Head of caudate nucleus (tissue), 42 donors: ENCODE measurements around the gene CMYA5.
"Not testable (repeated sequence)": the region's sequence is repeated elsewhere in the genome, so short reads cannot be mapped to it uniquely, and the experiment has no call there.

Source experiments
- DNase-seq, 42 donors: peaks; one replicate each; pipeline versions ENCODE4 v3.0.0 to v3.0.0-alpha.2; 2020 to 2021; ENCODE audit warnings: mixed read lengths in 7 of 42
- intact Hi-C: fragments of 100-400 bp; cut with DNase I; formaldehyde crosslinking; loops from one replicate; pipeline ENCODE4 v1.15.0; 2022

The CMYA5 gene

GRCh38 chr5:79699763-79700400 lies 10.2 kb downstream of the CMYA5 start:
- no peak for DNase-seq
- intact Hi-C loops = no loop called here

- intact Hi-C loops = no loop called here
- DNase-seq = peak in 20 of 42 donors; percentile 8 to 62 (median 30)
Measured at GRCh38 chr5:79702606-79703380, 13.2 kb downstream of the CMYA5 start.

GRCh38 chr5:79703381-79703645 lies 13.7 kb downstream of the CMYA5 start:
- intact Hi-C loops = no loop called here
- DNase-seq = no peak

- DNase-seq = no peak
- intact Hi-C loops = no loop called here
Measured at GRCh38 chr5:79704553-79704952, 14.9 kb downstream of the CMYA5 start.

GRCh38 chr5:79705632-79706031 lies 16.0 kb downstream of the CMYA5 start:
- DNase-seq = no peak
- intact Hi-C loops = no loop called here

GRCh38 chr5:79706317-79706716 lies 16.7 kb downstream of the CMYA5 start:
- DNase-seq, intact Hi-C loops: not testable (repeated sequence)

- DNase-seq = no peak
- intact Hi-C loops = no loop called here
Measured at GRCh38 chr5:79707535-79707934, 17.9 kb downstream of the CMYA5 start.

- DNase-seq = peak in 9 of 42 donors; percentile 3 to 58 (median 21)
- intact Hi-C loops = no loop called here
Measured at GRCh38 chr5:79712741-79713140, 23.1 kb downstream of the CMYA5 start.

GRCh38 chr5:79713727-79714126 lies 24.1 kb downstream of the CMYA5 start:
- no peak for DNase-seq

GRCh38 chr5:79716839-79717238 lies 27.2 kb downstream of the CMYA5 start:
- DNase-seq = no peak
- intact Hi-C loops = no loop called here

More at GRCh38 chr5:79713727-79714126, 24.1 kb downstream of the CMYA5 start:
- intact Hi-C loops = no loop called here

GRCh38 chr5:79720096-79720495 lies 30.5 kb downstream of the CMYA5 start:
- intact Hi-C loops = no loop called here
- no peak for DNase-seq

GRCh38 chr5:79727451-79728355 lies 38.1 kb downstream of the CMYA5 start:
- intact Hi-C loops = no loop called here
- DNase-seq = no peak

- intact Hi-C loops = no loop called here
- peak in 4 of 42 donors; percentile 7 to 27 (median 14) for DNase-seq
Measured at GRCh38 chr5:79728396-79728795, 38.8 kb downstream of the CMYA5 start.

GRCh38 chr5:79729679-79730078 lies 40.0 kb downstream of the CMYA5 start:
- intact Hi-C loops = no loop called here
- DNase-seq = no peak

- no peak for DNase-seq
- intact Hi-C loops = no loop called here
Measured at GRCh38 chr5:79730564-79730963, 40.9 kb downstream of the CMYA5 start.

- no peak for DNase-seq
- intact Hi-C loops = no loop called here
Measured at GRCh38 chr5:79731775-79732174, 42.1 kb downstream of the CMYA5 start.

GRCh38 chr5:79736528-79737514 lies 47.2 kb downstream of the CMYA5 start:
- DNase-seq = no peak
- intact Hi-C loops = no loop called here

GRCh38 chr5:79738349-79738748 lies 48.7 kb downstream of the CMYA5 start:
- intact Hi-C loops = no loop called here
- no peak for DNase-seq
